IMR-90 (cell line): Measurements from ENCODE around the gene OR7G3. TPM values are rescaled to one million over a fixed set of nuclear protein-coding genes. Genes with fewer than 3 reads are reported as not detected.

ENCODE experiments used
- ATAC-seq: fragments of 200-7000 bp; cut with Tn5 transposase; 2 replicates; pipeline ENCODE4 v1.9.1; 2020; ENCODE audit warnings: low read depth, mild to moderate bottlenecking, moderate library complexity
- BruUV-seq: library from RNA; stranded (reverse); fragments of 400-500 nt; replicated peaks from 2 replicates; lab custom pipeline; 2021; lab: Mats Ljungman, UMichigan
- CTCF ChIA-PET: fragments of 300-600 bp; formaldehyde crosslinking; extraction: SDS; loops from one replicate; lab custom pipeline; 2021; ENCODE audit warnings: antibody characterized with exemption; lab: Yijun Ruan, JAX
- POLR2A ChIA-PET: fragments of 300-600 bp; sonication (Branson Sonifier 250); formaldehyde crosslinking; loops from one replicate; lab custom pipeline; 2022; ENCODE audit warnings: antibody characterized with exemption; ENCODE audit not compliant: unreplicated experiment; lab: Charles Lee
- DNase-seq: peaks from one replicate; pipeline ENCODE4 v3.0.0; 2013
- H2AFZ ChIP-seq: replicated peaks from 2 replicates; pipeline ENCODE3; 2013; ENCODE audit warnings: low read length, mild to moderate bottlenecking; ENCODE audit not compliant: poor library complexity
- H2AK5ac ChIP-seq: 2 replicates; pipeline ENCODE4 v1.6.1; 2013; ENCODE audit warnings: low read depth, low read length, inconsistent platforms
- H2AK9ac ChIP-seq: replicated peaks from 2 replicates; pipeline ENCODE3; 2013; ENCODE audit warnings: mild to moderate bottlenecking, low read depth, low read length, moderate library complexity; ENCODE audit not compliant: poor library complexity
- H2BK120ac ChIP-seq: 2 replicates; pipeline ENCODE4 v1.6.1; 2013; ENCODE audit warnings: low read depth, low read length, inconsistent platforms
- H2BK15ac ChIP-seq: 3 replicates; pipeline ENCODE4 v1.6.1; 2013; ENCODE audit warnings: low read depth, low read length, inconsistent platforms
- H2BK20ac ChIP-seq: 2 replicates; pipeline ENCODE4 v1.6.1; 2013; ENCODE audit warnings: low read depth, mild to moderate bottlenecking, inconsistent platforms, low read length, moderate library complexity
- H2BK5ac ChIP-seq: 2 replicates; pipeline ENCODE4 v1.6.1; 2013; ENCODE audit warnings: mild to moderate bottlenecking, low read depth, low read length, inconsistent platforms; ENCODE audit not compliant: poor library complexity, severe bottlenecking
- H3K14ac ChIP-seq: replicated peaks from 2 replicates; pipeline ENCODE4 v1.6.1; 2013; ENCODE audit warnings: low read depth, low read length, inconsistent platforms
- H3K18ac ChIP-seq: 2 replicates; pipeline ENCODE4 v1.6.1; 2013; ENCODE audit warnings: low read depth, low read length, control low read depth
- H3K23ac ChIP-seq: 2 replicates; pipeline ENCODE4 v1.6.1; 2013; ENCODE audit warnings: low read depth, low read length, inconsistent platforms
- H3K27ac ChIP-seq: 2 replicates; pipeline ENCODE4 v1.5.1; 2013; ENCODE audit warnings: mild to moderate bottlenecking, control low read depth, low read length; ENCODE audit not compliant: insufficient read depth
- H3K27me3 ChIP-seq: 2 replicates; pipeline ENCODE4 v1.6.1; 2013; ENCODE audit warnings: low read length; ENCODE audit not compliant: control insufficient read depth, insufficient read depth
- H3K36me3 ChIP-seq: 2 replicates; pipeline ENCODE4 v1.6.1; 2013; ENCODE audit warnings: low read length, mixed read lengths; ENCODE audit not compliant: control insufficient read depth, insufficient read depth
- H3K4ac ChIP-seq: 2 replicates; pipeline ENCODE4 v1.6.1; 2013; ENCODE audit warnings: low read depth, low read length, inconsistent platforms
- H3K4me1 ChIP-seq: 2 replicates; pipeline ENCODE4 v1.6.1; 2013; ENCODE audit warnings: low read length, mixed read lengths; ENCODE audit not compliant: control insufficient read depth, insufficient read depth
- H3K4me2 ChIP-seq: 2 replicates; pipeline ENCODE4 v1.6.1; 2013; ENCODE audit warnings: low read depth, mild to moderate bottlenecking, control low read depth, low read length, moderate library complexity
- H3K4me3 ChIP-seq: 2 replicates; pipeline ENCODE4 v1.5.1; 2013; ENCODE audit warnings: low read depth, mild to moderate bottlenecking, control low read depth, low read length, moderate library complexity; ENCODE audit not compliant: insufficient read depth
- H3K56ac ChIP-seq: 2 replicates; pipeline ENCODE4 v1.6.1; 2013; ENCODE audit warnings: low read length, inconsistent platforms; ENCODE audit not compliant: insufficient read depth; ENCODE audit errors: extremely low read depth
- H3K79me1 ChIP-seq, 2 experiments: 2 replicates each; pipeline ENCODE4 v1.6.1; 2013; ENCODE audit warnings: low read length in 2 of 2, inconsistent platforms in 1 of 2, low read depth in 1 of 2
- H3K9ac ChIP-seq: 2 replicates; pipeline ENCODE4 v1.6.1; 2013; ENCODE audit warnings: low read depth, low read length, control low read depth
- H3K9me1 ChIP-seq: 2 replicates; pipeline ENCODE4 v1.6.1; 2013; ENCODE audit warnings: low read length, inconsistent platforms; ENCODE audit not compliant: insufficient read depth
- H3K9me3 ChIP-seq: 2 replicates; pipeline ENCODE4 v1.6.1; 2013; ENCODE audit warnings: low read length; ENCODE audit not compliant: control insufficient read depth, insufficient read depth
- H4K20me1 ChIP-seq: 2 replicates; pipeline ENCODE4 v1.6.1; 2013; ENCODE audit warnings: low read length, inconsistent platforms; ENCODE audit not compliant: insufficient read depth
- H4K5ac ChIP-seq: 2 replicates; pipeline ENCODE4 v1.6.1; 2013; ENCODE audit warnings: mild to moderate bottlenecking, low read depth, low read length, control low read depth
- H4K8ac ChIP-seq, 2 experiments: 2 replicates each; pipeline ENCODE4 v1.6.1; 2013; ENCODE audit warnings: low read depth in 2 of 2, low read length in 2 of 2, control low read depth in 1 of 2, inconsistent platforms in 1 of 2
- H4K91ac ChIP-seq: 2 replicates; pipeline ENCODE4 v1.6.1; 2013; ENCODE audit warnings: low read depth, low read length, inconsistent platforms; ENCODE audit not compliant: insufficient read depth
- CEBPB ChIP-seq: IDR thresholded peaks from 2 replicates; pipeline ENCODE4 v1.6.1; 2012; ENCODE audit warnings: low read depth, low read length, improper control_type of control experiment
- ELK1 ChIP-seq: fragments of 150-350 bp; IDR thresholded peaks from 2 replicates; pipeline ENCODE4 v1.6.1; 2016; ENCODE audit warnings: low read depth, mild to moderate bottlenecking, low read length, moderate library complexity, borderline replicate concordance
- NFE2L2 ChIP-seq: fragments of 150-350 bp; IDR thresholded peaks from 2 replicates; pipeline ENCODE4 v1.6.1; 2016; ENCODE audit warnings: low read depth, mild to moderate bottlenecking, low read length
- WGBS, 2 experiments: methylation state at CpG; one replicate each; pipeline versions ENCODE4 v1.1.5 to v1.1.7; 2013; ENCODE audit warnings: missing lambda C conversion rate in 2 of 2; ENCODE audit not compliant: insufficient read length in 1 of 2; ENCODE audit errors: extremely low coverage in 2 of 2; 5-methylcytosine and 5-hydroxymethylcytosine counted together
- dilution Hi-C: fragments of 300-500 bp; cut with HindIII; formaldehyde crosslinking; loops from one replicate; pipeline ENCODE4 v1.14.3; 2018; ENCODE audit warnings: low sequenced_read_pairs; ENCODE audit not compliant: unreplicated experiment
- in situ Hi-C: fragments of 300-500 bp; cut with MboI; formaldehyde crosslinking; loops from 3 replicates; pipeline ENCODE4 v1.14.3; 2019; ENCODE audit warnings: low sequenced_read_pairs, inconsistent platforms, mixed read lengths
- intact Hi-C: fragments of 100-400 bp; cut with micrococcal nuclease; formaldehyde crosslinking; loops from 2 replicates; pipeline ENCODE4 v1.10.0; 2022
- polyA plus RNA-seq, 3 experiments: library from polyadenylated mRNA; depleted of rRNA; stranded (reverse); fragments of >200 nt; gene quantifications; 2 replicates each; pipeline ENCODE4 v1.2.3, GENCODE V29; 2012; ENCODE audit warnings: low replicate concordance in 1 of 3
- total RNA-seq: library from RNA; depleted of rRNA; stranded (reverse); fragments of >200 nt; gene quantifications from 2 replicates; pipeline ENCODE4 v1.2.3, GENCODE V29; 2012

The OR7G3 gene
- total and polyA plus RNA-seq, 2 of the 4 experiments (the other 2 are of a cell fraction) = not detected

DNA sequence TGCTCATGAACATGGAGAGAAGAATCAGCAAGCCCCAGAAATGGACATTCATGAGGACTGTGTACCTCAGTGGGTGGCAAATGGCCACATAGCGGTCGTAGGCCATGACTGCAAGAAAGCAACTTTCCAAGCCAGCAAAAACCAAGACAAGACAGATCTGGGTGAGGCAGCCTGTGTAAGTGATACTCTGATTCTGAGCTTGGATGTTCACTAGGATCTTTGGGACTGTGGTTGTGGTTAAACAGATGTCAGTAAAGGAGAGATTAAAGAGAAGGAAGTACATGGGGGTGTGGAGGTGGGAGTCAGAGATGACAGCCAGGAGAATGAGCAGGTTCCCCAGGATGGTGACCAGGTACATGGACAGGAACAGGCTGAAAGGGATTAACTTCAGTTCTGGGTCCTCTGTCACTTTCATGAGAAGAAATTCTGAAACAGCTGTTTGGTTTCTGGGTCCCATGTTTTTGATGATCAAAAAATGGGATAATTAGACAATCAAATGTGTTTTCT lies 11.4 kb downstream of the OR7G3 start, which contains the start of gene OR7G1:
Gene OR7G1, minus strand, starts transcription at position 457 of the 507 bp plus-strand sequence. Its CDS starts 0 bp downstream, at position 457.
- Histone ChIP-seq H4K8ac (no peak within 1 kb of the TSS), H3K27me3 (no peaks in the 10 kb centered on the region), H2AFZ (no peak within 1 kb of the TSS), H3K4me2 (no peak within 1 kb of the TSS), H3K9ac (no peak within 1 kb of the TSS), H2BK120ac (no peak within 1 kb of the TSS), H2AK9ac (no peak within 1 kb of the TSS), H2BK20ac (no peak within 1 kb of the TSS), H4K91ac (no peak within 1 kb of the TSS), H4K20me1 (no peaks in the 10 kb centered on the region), H3K14ac (no peak within 1 kb of the TSS), H3K27ac (no peak within 1 kb of the TSS), H3K9me1 (no peaks in the 10 kb centered on the region), H2AK5ac (no peak within 1 kb of the TSS), H2BK5ac (no peak within 1 kb of the TSS), H3K18ac (no peak within 1 kb of the TSS), H3K79me1 (no peaks in the 10 kb centered on the region), H3K9me3 (peaks cover 4% of the 10 kb centered on the region), H4K5ac (no peak within 1 kb of the TSS), H3K56ac (no peak within 1 kb of the TSS), H3K4me3 (no peak within 1 kb of the TSS), H3K4me1 (no peaks in the 10 kb centered on the region), H3K4ac (no peak within 1 kb of the TSS), H3K36me3 (no peaks in the 10 kb centered on the region), H2BK15ac (no peak within 1 kb of the TSS), H3K23ac (no peak within 1 kb of the TSS)
- POLR2A ChIA-PET = no interaction called here
- DNase-seq (no peak), ATAC-seq (no peak)
- in situ Hi-C loops (no loop called here), dilution Hi-C loops (no loop called here), intact Hi-C loops (no loop called here)
- TF ChIP-seq NFE2L2 (no peak), ELK1 (no peak), CEBPB (no peak)
- WGBS, 2 experiments = no CpG with 5 or more reads among the region's 2 CpGs
- BruUV-seq = no TSS peak
- CTCF ChIA-PET = no interaction called here
